ENCODE measurements around the gene SOS1. TPM values are rescaled to one million over a fixed set of nuclear protein-coding genes. Genes with fewer than 3 reads are reported as not detected.

The SOS1 gene
- total RNA-seq, 1 experiment from 2014 or later, result 28.7 TPM

- intact Hi-C loops (cut with micrococcal nuclease; ENCODE audit: unreplicated experiment) (no loop called here), in situ Hi-C loops (cut with HindIII; ENCODE audit: low pct_unique_long_range_greater_than_20kb, low sequenced_read_pairs) (no loop called here)
- DNase-seq (ENCODE audit: low read depth, low spot score) (no peak), ATAC-seq (no peak)
- CTCF ChIA-PET, result no interaction called here
- H3K9me3 ChIP-seq (ENCODE audit: control insufficient read depth, insufficient read depth, low read depth, low read length), result no peaks in the 10 kb centered on the region
- H3K27me3 ChIP-seq (ENCODE audit: control insufficient read depth, insufficient read depth, low read length), result no peaks in the 10 kb centered on the region
- TF ChIP-seq POLR2AphosphoS5 (IDR thresholded peaks at IDR 0.05; ENCODE audit: low read depth, low read length) (no peak), REST (IDR thresholded peaks at IDR 0.05; ENCODE audit: insufficient read depth in 1 of 2, low read depth in 2 of 2, low read length in 1 of 2) (no peak), TCF7L2 (IDR thresholded peaks at IDR 0.05; ENCODE audit: low read depth, low read length) (no peak), CTCF (IDR thresholded peaks at IDR 0.05) (no peak), SIN3A (IDR thresholded peaks at IDR 0.05; ENCODE audit: borderline replicate concordance, insufficient read depth, low read depth, low read length) (no peak)
- no peak overlapping the region for H3K27ac ChIP-seq (ENCODE audit: low read length)
- no TSS peak for BruUV-seq (replicated peaks)
- H3K4me3 ChIP-seq (ENCODE audit: low read depth in 2 of 2, low read length in 2 of 2), result no peak overlapping the region
- no peaks in the 10 kb centered on the region for H3K36me3 ChIP-seq (ENCODE audit: control insufficient read depth, insufficient read depth, low read length)
- POLR2A ChIA-PET, result interaction anchor here (0.7 kb wide), 1 partner anchor 18 kb away, joined by 5 read pairs; no protein-coding TSS in a partner anchor
- H3K4me1 ChIP-seq (ENCODE audit: control insufficient read depth, insufficient read depth, low read length), result no peaks in the 10 kb centered on the region; the same call in 1 of the 2 replicates
Measured at GRCh38 chr2:39091063-39091462, 29.8 kb downstream of the SOS1 start.

- no peak for DNase-seq (ENCODE audit: low read depth, low spot score)
- Histone ChIP-seq H3K4me3 (ENCODE audit: low read depth in 2 of 2, low read length in 2 of 2) (no peak overlapping the region), H3K27me3 (ENCODE audit: control insufficient read depth, insufficient read depth, low read length) (no peaks in the 10 kb centered on the region), H3K4me1 (ENCODE audit: control insufficient read depth, insufficient read depth, low read length) (no peaks in the 10 kb centered on the region), H3K9me3 (ENCODE audit: control insufficient read depth, insufficient read depth, low read depth, low read length) (no peaks in the 10 kb centered on the region), H3K27ac (ENCODE audit: low read length) (no peak overlapping the region), H3K36me3 (ENCODE audit: control insufficient read depth, insufficient read depth, low read length) (no peaks in the 10 kb centered on the region)
- intact Hi-C loops (cut with micrococcal nuclease; ENCODE audit: unreplicated experiment), result no loop called here
- TF ChIP-seq TCF7L2 (IDR thresholded peaks at IDR 0.05; ENCODE audit: low read depth, low read length) (no peak), REST (IDR thresholded peaks at IDR 0.05; ENCODE audit: insufficient read depth in 1 of 2, low read depth in 2 of 2, low read length in 1 of 2) (no peak), POLR2AphosphoS5 (IDR thresholded peaks at IDR 0.05; ENCODE audit: low read depth, low read length) (no peak), SIN3A (IDR thresholded peaks at IDR 0.05; ENCODE audit: borderline replicate concordance, insufficient read depth, low read depth, low read length) (no peak), CTCF (IDR thresholded peaks at IDR 0.05) (no peak)
- in situ Hi-C loops (cut with HindIII; ENCODE audit: low pct_unique_long_range_greater_than_20kb, low sequenced_read_pairs), result no loop called here
- ChIA-PET POLR2A (no interaction called here), CTCF (no interaction called here)
- ATAC-seq, result no peak
- BruUV-seq (replicated peaks), result no TSS peak
Measured at GRCh38 chr2:39080152-39080551, 40.7 kb downstream of the SOS1 start.

Data from Panc1 (cell line).